GM12878 (cell line): ENCODE results near the gene PHC2. TPM values are rescaled to one million over a fixed set of nuclear protein-coding genes. Genes with fewer than 3 reads are reported as not detected.

Experiments used
- ATAC-seq: fragments of 200-7000 bp; cut with Tn5 transposase; 3 replicates; pipeline ENCODE4 v1.9.1; 2020; ENCODE audit warnings: mild to moderate bottlenecking, moderate library complexity
- BruUV-seq: library from RNA; stranded (reverse); fragments of 400-500 nt; replicated peaks from 2 replicates; lab custom pipeline; 2021; lab: Mats Ljungman, UMichigan
- CTCF ChIA-PET: fragments of 300-600 bp; sonication (Branson Sonifier 250); formaldehyde crosslinking; extraction: SDS; loops from one replicate; lab custom pipeline; 2021; ENCODE audit warnings: inconsistent platforms; lab: Yijun Ruan, JAX
- POLR2A ChIA-PET: fragments of 350-600 bp; formaldehyde crosslinking; extraction: SDS; loops from one replicate; lab custom pipeline; 2021; ENCODE audit warnings: inconsistent platforms; lab: Charles Lee
- RAD21 ChIA-PET: fragments of 300-600 bp; sonication (Branson Sonifier 250); formaldehyde crosslinking; loops from one replicate; lab custom pipeline; 2023; ENCODE audit warnings: antibody characterized with exemption; ENCODE audit not compliant: unreplicated experiment; lab: Charles Lee
- SMC1A ChIA-PET: fragments of 300-600 bp; sonication (Branson Sonifier 250); formaldehyde crosslinking; loops from one replicate; lab custom pipeline; 2023; ENCODE audit not compliant: unreplicated experiment, uncharacterized antibody; lab: Charles Lee
- DNase-seq: peaks from one replicate; pipeline ENCODE4 v3.0.0-alpha.2; 2011; ENCODE audit warnings: low read depth, low spot score
- FAIRE-seq: peaks from 3 replicates; lab custom pipeline; 2011; peaks lifted over from hg19 to GRCh38; lab: Jason Lieb, UNC
- H2AFZ ChIP-seq: 2 replicates; pipeline ENCODE4 v1.6.0; 2011; ENCODE audit warnings: low read depth, low read length, control low read depth; ENCODE audit not compliant: control insufficient read depth
- H3K27ac ChIP-seq: 2 replicates; pipeline ENCODE4 v1.5.1; 2011; ENCODE audit warnings: control low read depth; ENCODE audit not compliant: control insufficient read depth, insufficient read depth
- H3K27me3 ChIP-seq, 2 experiments: replicated peaks in 1 of 2; 2 replicates each; pipeline versions ENCODE4 v1.6.0 to v1.6.1; 2011; ENCODE audit warnings: low read length in 1 of 2; ENCODE audit not compliant: control insufficient read depth in 2 of 2, insufficient read depth in 2 of 2
- H3K36me3 ChIP-seq, 2 experiments: 2 replicates each; pipeline ENCODE4 v1.5.1; 2011; ENCODE audit warnings: low read length in 1 of 2; ENCODE audit not compliant: control insufficient read depth in 2 of 2, insufficient read depth in 2 of 2
- H3K4me1 ChIP-seq: 2 replicates; pipeline ENCODE4 v1.6.1; 2011; ENCODE audit warnings: mild to moderate bottlenecking, low read length, moderate library complexity, mixed read lengths; ENCODE audit not compliant: control insufficient read depth, insufficient read depth
- H3K4me2 ChIP-seq: 2 replicates; pipeline ENCODE4 v1.6.0; 2011; ENCODE audit warnings: control low read depth; ENCODE audit not compliant: control insufficient read depth, insufficient read depth
- H3K4me3 ChIP-seq: fragments of 200-600 bp; sonication (generic); 2 replicates; pipeline ENCODE4 v1.5.1; 2016
- H3K79me2 ChIP-seq: 2 replicates; pipeline ENCODE4 v1.6.0; 2011; ENCODE audit warnings: low read length; ENCODE audit not compliant: control insufficient read depth, insufficient read depth
- H3K9ac ChIP-seq: 2 replicates; pipeline ENCODE4 v1.8.0; 2011; ENCODE audit warnings: low read length, control low read depth, mixed read lengths; ENCODE audit not compliant: control insufficient read depth, insufficient read depth
- H3K9me3 ChIP-seq: replicated peaks from 3 replicates; pipeline ENCODE4 v1.5.1; 2011; ENCODE audit warnings: mild to moderate bottlenecking, low read length; ENCODE audit not compliant: control insufficient read depth, insufficient read depth
- H4K20me1 ChIP-seq: 2 replicates; pipeline ENCODE4 v1.6.0; 2011; ENCODE audit not compliant: control insufficient read depth, insufficient read depth
- BCL3 ChIP-seq: IDR thresholded peaks from 2 replicates; pipeline ENCODE4 v1.6.1; 2011; ENCODE audit warnings: borderline replicate concordance, low read depth, mild to moderate bottlenecking, moderate library complexity, low read length; ENCODE audit not compliant: insufficient read depth, poor library complexity, severe bottlenecking
- BHLHE40 ChIP-seq, 2 experiments: fragments of 450-650 bp in 1 of 2; IDR thresholded peaks; 2 replicates each; pipeline ENCODE4 v1.6.1; 2011 to 2017; ENCODE audit warnings: low read depth in 2 of 2, borderline replicate concordance in 1 of 2, improper control_type of control experiment in 1 of 2, low read length in 1 of 2, mild to moderate bottlenecking in 1 of 2
- CHD2 ChIP-seq: IDR thresholded peaks from 2 replicates; pipeline ENCODE4 v1.6.1; 2011; ENCODE audit warnings: low read depth, low read length, improper control_type of control experiment, borderline replicate concordance
- CREB1 ChIP-seq: IDR thresholded peaks from 2 replicates; pipeline ENCODE4 v1.6.1; 2012; ENCODE audit warnings: low read depth, mild to moderate bottlenecking, inconsistent platforms
- FOXM1 ChIP-seq: IDR thresholded peaks from 2 replicates; pipeline ENCODE4 v1.6.1; 2012; ENCODE audit warnings: low read depth, mild to moderate bottlenecking, inconsistent platforms, low read length, moderate library complexity
- KAT2A ChIP-seq: conservative IDR thresholded peaks from 2 replicates; pipeline ENCODE4 v1.6.1; 2011; ENCODE audit warnings: low read depth, low read length; ENCODE audit not compliant: control insufficient read depth
- KLF5 ChIP-seq: fragments of 450-650 bp; IDR thresholded peaks from 2 replicates; pipeline ENCODE4 v1.6.1; 2014; ENCODE audit warnings: mild to moderate bottlenecking; ENCODE audit not compliant: partially characterized antibody
- MEF2A ChIP-seq: IDR thresholded peaks from 2 replicates; pipeline ENCODE4 v1.6.1; 2011; ENCODE audit warnings: low read depth, mild to moderate bottlenecking, low read length, moderate library complexity; ENCODE audit not compliant: insufficient read depth
- MEF2B ChIP-seq: fragments of 450-650 bp; IDR thresholded peaks from 2 replicates; pipeline ENCODE4 v1.6.1; 2018; ENCODE audit warnings: mild to moderate bottlenecking, moderate library complexity; ENCODE audit not compliant: partially characterized antibody, poor library complexity, severe bottlenecking
- NFIC ChIP-seq: IDR thresholded peaks from 2 replicates; pipeline ENCODE4 v1.6.1; 2012; ENCODE audit warnings: low read depth, mild to moderate bottlenecking, inconsistent platforms, low read length, moderate library complexity
- NFXL1 ChIP-seq: fragments of 450-650 bp; IDR thresholded peaks from 2 replicates; pipeline ENCODE4 v1.6.1; 2017; ENCODE audit warnings: antibody characterized with exemption, mild to moderate bottlenecking, borderline replicate concordance
- NR2F1 ChIP-seq: fragments of 450-650 bp; conservative IDR thresholded peaks from 2 replicates; pipeline ENCODE4 v1.6.1; 2017; ENCODE audit warnings: mild to moderate bottlenecking
- PML ChIP-seq: IDR thresholded peaks from 2 replicates; pipeline ENCODE4 v1.6.1; 2012; ENCODE audit warnings: low read length, inconsistent platforms
- RELB ChIP-seq: fragments of 450-650 bp; IDR thresholded peaks from 2 replicates; pipeline ENCODE4 v1.6.1; 2017; ENCODE audit warnings: low read depth, mild to moderate bottlenecking, moderate library complexity
- SKIL ChIP-seq: fragments of 450-650 bp; IDR thresholded peaks from 2 replicates; pipeline ENCODE4 v1.6.1; 2017; ENCODE audit warnings: mild to moderate bottlenecking, low read depth, inconsistent platforms; ENCODE audit not compliant: poor library complexity, severe bottlenecking
- SP1 ChIP-seq: IDR thresholded peaks from one replicate; pipeline ENCODE4 v1.6.1; 2011; ENCODE audit warnings: low read depth, low read length
- USF2 ChIP-seq: IDR thresholded peaks from 2 replicates; pipeline ENCODE4 v1.6.1; 2011; ENCODE audit warnings: low read depth, low read length, improper control_type of control experiment, borderline replicate concordance
- WGBS: methylation state at CpG from one replicate; pipeline ENCODE4 v1.1.6; 2016; ENCODE audit warnings: low lambda C conversion rate; ENCODE audit not compliant: insufficient replicate concordance, insufficient coverage; ENCODE audit errors: missing lambda C conversion rate; 5-methylcytosine and 5-hydroxymethylcytosine counted together
- in situ Hi-C: fragments of 300-500 bp; cut with MboI; formaldehyde crosslinking; loops from 9 replicates; pipeline ENCODE4 v1.14.3; 2018; ENCODE audit warnings: mixed read lengths
- intact Hi-C: fragments of 100-400 bp; cut with micrococcal nuclease; formaldehyde crosslinking; loops from one replicate; pipeline ENCODE4 v1.14.2; 2022; ENCODE audit not compliant: unreplicated experiment
- polyA plus RNA-seq, 11 experiments: library from polyadenylated mRNA; depleted of rRNA in 4 of 11; unstranded in 6 of 11; stranded (reverse) in 5 of 11; fragments of >200 nt; fragmentation: Nextera tagmentation in 4 of 11; fragmentation: Illumina TruSeq in 1 of 11; extraction: Ambion mirVana in 4 of 11; extraction: Trizol in 1 of 11; gene quantifications; 1 replicate in 1 of 11; 2 replicates in 10 of 11; pipeline versions ENCODE4 v1.2.1 to v1.2.3, GENCODE V29; 2011 to 2016; ENCODE audit warnings: inconsistent platforms in 2 of 11, missing spikeins in 2 of 11, low read depth in 1 of 11
- total RNA-seq, 4 experiments: library from RNA; depleted of rRNA in 3 of 4; stranded (reverse); fragments of >200 nt in 3 of 4; fragmentation: Illumina TruSeq in 1 of 4; extraction: Trizol in 1 of 4; gene quantifications; 2 replicates each; pipeline versions ENCODE4 v1.2.1 to v1.2.3, GENCODE V29; 2013 to 2021

The PHC2 gene
- total and polyA plus RNA-seq, 10 of the 15 experiments (the other 5 are each of a cell fraction or from before 2014, with no cell fraction given) = 2.0 to 35.9 (median 16.4) TPM

GRCh38 chr1:33470495-33471012, 39.7 kb upstream of the PHC2 start:
- WGBS = 0% methylated on average over 11 of the region's 11 CpGs
- FAIRE-seq (peak; percentile 87), ATAC-seq (peak; percentile 76), DNase-seq (no peak)
- Histone ChIP-seq H3K36me3 (no peaks in the 10 kb centered on the region), H3K4me3 (no peak overlapping the region), H3K27me3 (no peaks in the 10 kb centered on the region), H3K4me1 (peaks cover 7% of the 10 kb centered on the region), H3K4me2 (no peak overlapping the region), H3K9me3 (no peaks in the 10 kb centered on the region), H3K79me2 (peaks cover 8% of the 10 kb centered on the region), H3K9ac (no peak overlapping the region), H3K27ac (no peak overlapping the region), H2AFZ (peak overlapping the region; percentile 64; the same call in 1 of the 2 replicates), H4K20me1 (no peaks in the 10 kb centered on the region)
- ChIA-PET RAD21 (interaction anchor here (0.8 to 6.3 kb wide), 12 partner anchors 9 to 357 kb away, joined by 3 to 103 read pairs (median 9); no protein-coding TSS in a partner anchor), POLR2A (interaction anchor here (1.3 to 2.2 kb wide), 3 partner anchors 9 to 175 kb away, joined by 4 to 10 read pairs (median 8); no protein-coding TSS in a partner anchor), SMC1A (interaction anchor here (0.9 to 8.8 kb wide), 27 partner anchors 8 to 416 kb away, joined by 3 to 149 read pairs (median 5); no protein-coding TSS in a partner anchor), CTCF (interaction anchor here (0.5 to 9.8 kb wide), 35 partner anchors 10 to 376 kb away, joined by 3 to 239 read pairs (median 5); partner anchors contain the start of gene PHC2)
- intact Hi-C loops (loop anchor here (1.0 to 5.0 kb wide), 3 partner anchors 103 to 175 kb away; no protein-coding TSS in a partner anchor), in situ Hi-C loops (no loop called here)
- no TSS peak for BruUV-seq
- TF ChIP-seq RELB (no peak), BHLHE40 (IDR thresholded peaks at IDR 0.05; ENCODE audit: borderline replicate concordance in 1 of 2, low read depth in 2 of 2, low read length in 1 of 2) (peak in 1 of 2 experiments; percentile 13; a peak in 1 of 4 replicates), CREB1 (no peak), SP1 (no peak), NFXL1 (no peak), MEF2B (no peak), NR2F1 (no peak), PML (no peak), USF2 (no peak), KLF5 (no peak), KAT2A (no peak), SKIL (no peak), CHD2 (no peak), NFIC (no peak), FOXM1 (no peak), MEF2A (no peak), BCL3 (no peak)
